HepG2 (cell line): ENCODE measurements around the gene RNF40. TPM values are rescaled to one million over a fixed set of nuclear protein-coding genes. Genes with fewer than 3 reads are reported as not detected.
A peak's percentile ranks its signal among the peaks of the same experiment; 100 is the strongest.

Source experiments
- AKAP8 ChIP-seq: sonication (generic); formaldehyde crosslinking; IDR thresholded peaks from 2 replicates; pipeline ENCODE4 v1.5.1; 2020; ENCODE audit warnings: mild to moderate bottlenecking, missing genetic modification reagents
- ARNT2 ChIP-seq: sonication (generic); formaldehyde crosslinking; IDR thresholded peaks from 2 replicates; pipeline ENCODE4 v1.8.0; 2022; ENCODE audit warnings: mild to moderate bottlenecking, low read depth, missing genetic modification reagents, moderate library complexity
- BRCA1 ChIP-seq: sonication (generic); formaldehyde crosslinking; IDR thresholded peaks from 2 replicates; pipeline ENCODE4 v1.4.0; 2020; ENCODE audit warnings: missing genetic modification reagents
- CEBPZ ChIP-seq: IDR thresholded peaks from 2 replicates; pipeline ENCODE4 v1.6.1; 2012; ENCODE audit warnings: low read length, improper control_type of control experiment
- CENPX ChIP-seq: sonication (generic); formaldehyde crosslinking; IDR thresholded peaks from 2 replicates; pipeline ENCODE4 v1.9.0; 2021; ENCODE audit warnings: mild to moderate bottlenecking, missing genetic modification reagents, moderate library complexity
- CHCHD3 ChIP-seq: sonication (generic); formaldehyde crosslinking; IDR thresholded peaks from 2 replicates; pipeline ENCODE4 v1.8.0; 2022; ENCODE audit warnings: mild to moderate bottlenecking, missing genetic modification reagents, moderate library complexity
- CHD4 ChIP-seq: fragments of 200-600 bp; sonication (generic); IDR thresholded peaks from 2 replicates; pipeline ENCODE4 v1.7.0; 2017; ENCODE audit warnings: mild to moderate bottlenecking, low read length, borderline replicate concordance
- DNMT3B ChIP-seq: conservative IDR thresholded peaks from 2 replicates; pipeline ENCODE4 v1.6.1; 2016; ENCODE audit warnings: missing biosample characterization, control low read depth
- DR1 ChIP-seq: sonication (generic); formaldehyde crosslinking; IDR thresholded peaks from 2 replicates; pipeline ENCODE4 v1.8.0; 2021; ENCODE audit warnings: mild to moderate bottlenecking, missing genetic modification reagents, inconsistent platforms
- FLYWCH1 ChIP-seq: sonication (generic); formaldehyde crosslinking; IDR thresholded peaks from 2 replicates; pipeline ENCODE4 v1.8.1; 2023; ENCODE audit warnings: mild to moderate bottlenecking, missing genetic modification reagents
- KMT2A ChIP-seq: sonication (generic); formaldehyde crosslinking; IDR thresholded peaks from 2 replicates; pipeline ENCODE4 v1.4.0; 2020; ENCODE audit warnings: missing genetic modification reagents
- MZF1 ChIP-seq: sonication (generic); formaldehyde crosslinking; IDR thresholded peaks from 2 replicates; pipeline ENCODE4 v1.8.1; 2023; ENCODE audit warnings: mild to moderate bottlenecking, missing genetic modification reagents, borderline replicate concordance
- NR2F6 ChIP-seq, 2 experiments: IDR thresholded peaks; 2 replicates each; pipeline ENCODE4 v1.6.1; 2016; ENCODE audit warnings: antibody characterized with exemption in 1 of 2, mild to moderate bottlenecking in 1 of 2
- RELA ChIP-seq: sonication (generic); formaldehyde crosslinking; IDR thresholded peaks from 2 replicates; pipeline ENCODE4 v1.4.0; 2020; ENCODE audit warnings: missing genetic modification reagents
- RNF2 ChIP-seq: fragments of 450-650 bp; conservative IDR thresholded peaks from 2 replicates; pipeline ENCODE4 v1.6.1; 2016; ENCODE audit warnings: low read depth
- SKIL ChIP-seq: sonication (generic); formaldehyde crosslinking; IDR thresholded peaks from 2 replicates; pipeline ENCODE4 v1.8.0; 2022; ENCODE audit warnings: missing genetic modification reagents, mild to moderate bottlenecking, moderate library complexity, borderline replicate concordance
- STAT5B ChIP-seq: sonication (generic); formaldehyde crosslinking; IDR thresholded peaks from 2 replicates; pipeline ENCODE4 v1.4.0; 2020; ENCODE audit warnings: missing genetic modification reagents
- THYN1 ChIP-seq: sonication (generic); formaldehyde crosslinking; IDR thresholded peaks from 2 replicates; pipeline ENCODE4 v1.8.1; 2023; ENCODE audit warnings: low read depth, mild to moderate bottlenecking, moderate library complexity, missing genetic modification reagents, borderline replicate concordance
- ZFP36L1 ChIP-seq: sonication (generic); formaldehyde crosslinking; IDR thresholded peaks from 2 replicates; pipeline ENCODE4 v1.8.0; 2022; ENCODE audit warnings: mild to moderate bottlenecking, missing genetic modification reagents, moderate library complexity
- ZKSCAN8 ChIP-seq: IDR thresholded peaks from 2 replicates; pipeline ENCODE4 v1.6.1; 2016; ENCODE audit warnings: borderline replicate concordance, missing genetic modification reagents, missing compliant biosample characterization
- ZNF20 ChIP-seq: sonication (generic); formaldehyde crosslinking; IDR thresholded peaks from 2 replicates; pipeline ENCODE4 v1.4.0; 2020; ENCODE audit warnings: mild to moderate bottlenecking, moderate library complexity, missing genetic modification reagents
- ZNF282 ChIP-seq: fragments of 450-650 bp; IDR thresholded peaks from 2 replicates; pipeline ENCODE4 v1.6.1; 2018; ENCODE audit not compliant: partially characterized antibody
- ZNF343 ChIP-seq: sonication (generic); formaldehyde crosslinking; IDR thresholded peaks from 2 replicates; pipeline ENCODE4 v1.4.0; 2020; ENCODE audit warnings: mild to moderate bottlenecking, missing genetic modification reagents
- ZNF460 ChIP-seq: sonication (generic); formaldehyde crosslinking; IDR thresholded peaks from 2 replicates; pipeline ENCODE4 v1.5.1; 2020; ENCODE audit warnings: missing genetic modification reagents, mild to moderate bottlenecking, borderline replicate concordance
- ZNF749 ChIP-seq: sonication (generic); formaldehyde crosslinking; IDR thresholded peaks from 2 replicates; pipeline ENCODE4 v1.8.0; 2022; ENCODE audit warnings: mild to moderate bottlenecking, missing genetic modification reagents, moderate library complexity, borderline replicate concordance
- ZNF883 ChIP-seq: sonication (generic); formaldehyde crosslinking; IDR thresholded peaks from 2 replicates; pipeline ENCODE4 v1.5.1; 2020; ENCODE audit warnings: mild to moderate bottlenecking, missing genetic modification reagents; ENCODE audit errors: not compliant biosample characterization
- polyA plus RNA-seq, 8 experiments: library from polyadenylated mRNA; depleted of rRNA in 3 of 8; stranded (reverse) in 7 of 8; unstranded in 1 of 8; fragments of >200 nt; fragmentation: Illumina TruSeq in 4 of 8; extraction: Trizol in 4 of 8; gene quantifications; 2 replicates each; pipeline versions ENCODE4 v1.2.1 to v1.2.3, GENCODE V29; 2011 to 2016; ENCODE audit warnings: low read depth in 4 of 8, missing spikeins in 1 of 8, mixed read lengths in 1 of 8; ENCODE audit not compliant: insufficient read depth in 1 of 8
- total RNA-seq, 5 experiments: library from RNA; depleted of rRNA; stranded (reverse); fragments of >200 nt; fragmentation: Illumina TruSeq; extraction: Trizol; gene quantifications; 2 replicates each; pipeline ENCODE4 v1.2.3, GENCODE V29; 2016; ENCODE audit warnings: low read depth in 1 of 5

RNF40 gene
- total and polyA plus RNA-seq, 2 of the 13 experiments (the other 11 are each of a cell fraction or from before 2014, with no cell fraction given): 84.0 to 85.6 TPM

- TF ChIP-seq CEBPZ (no peak), AKAP8 (CRISPR knock-in tag) (peak; percentile 52; the same call in 1 of the 2 replicates), ARNT2 (no peak), SKIL (CRISPR knock-in tag) (peak; percentile 2; the same call in 1 of the 2 replicates), MZF1 (CRISPR knock-in tag) (no peak), FLYWCH1 (no peak), ZNF282 (no peak), CENPX (CRISPR knock-in tag) (no peak), BRCA1 (no peak), ZKSCAN8 (CRISPR knock-in tag) (no peak), ZNF749 (CRISPR knock-in tag) (no peak), RELA (CRISPR knock-in tag) (no peak), NR2F6 (IDR thresholded peaks at IDR 0.05) (no peak), NR2F6 (CRISPR knock-in tag; IDR thresholded peaks at IDR 0.05) (0 out of 2 replicates have a peak, but pooled peaks have one; percentile 6), ZNF883 (CRISPR knock-in tag) (no peak), ZNF460 (no peak), CHD4 (no peak), ZNF343 (CRISPR knock-in tag) (no peak), CHCHD3 (CRISPR knock-in tag) (no peak), DNMT3B (CRISPR knock-in tag) (no peak), KMT2A (CRISPR knock-in tag) (peak; percentile 48; the same call in 1 of the 2 replicates), DR1 (CRISPR knock-in tag) (peak; percentile 61; the same call in 1 of the 2 replicates), ZNF20 (0 out of 2 replicates have a peak, but pooled peaks have one; percentile 0), THYN1 (CRISPR knock-in tag) (no peak), RNF2 (no peak), STAT5B (CRISPR knock-in tag) (no peak), ZFP36L1 (no peak)
Measured at GRCh38 chr16:30786115-30786935, 24.2 kb downstream of the RNF40 start (continued).
